ELR (cell line): Measurements from ENCODE around the gene MSS51.
"Not testable (repeated sequence)": the region's sequence is repeated elsewhere in the genome, so short reads cannot be mapped to it uniquely, and the experiment has no call there.

ENCODE experiments used
- DNase-seq: peaks from one replicate; pipeline ENCODE4 v3.0.0-alpha.2; 2015; ENCODE audit warnings: low read depth

Gene MSS51

GRCh38 chr10:73414230-73414945 is 19.0 kb downstream of the MSS51 start:
- no peak for DNase-seq

- peak; percentile 89 for DNase-seq
Observed at GRCh38 chr10:73413528-73414229, 19.7 kb downstream of the MSS51 start, which contains the start of gene ANXA7. Gene ANXA7, minus strand, starts transcription at chr10:73414058. Its CDS starts 13,202 bp downstream, at chr10:73400856.

GRCh38 chr10:73413108-73413527 is 20.2 kb downstream of the MSS51 start:
- peak; percentile 62 for DNase-seq

GRCh38 chr10:73410897-73411296 is 22.5 kb downstream of the MSS51 start:
- no peak for DNase-seq

GRCh38 chr10:73408978-73409521 is 24.3 kb downstream of the MSS51 start:
- DNase-seq: no peak

- peak; percentile 55 for DNase-seq
Observed at GRCh38 chr10:73408061-73408460, 25.3 kb downstream of the MSS51 start.

GRCh38 chr10:73407495-73407894 is 25.9 kb downstream of the MSS51 start:
- DNase-seq: no peak

- DNase-seq: no peak
Observed at GRCh38 chr10:73406846-73407245, 26.5 kb downstream of the MSS51 start.

- no peak for DNase-seq
Observed at GRCh38 chr10:73405556-73405955, 27.8 kb downstream of the MSS51 start.

- no peak for DNase-seq
Observed at GRCh38 chr10:73404690-73405089, 28.7 kb downstream of the MSS51 start.

GRCh38 chr10:73401636-73402035 is 31.7 kb downstream of the MSS51 start:
- no peak for DNase-seq

- DNase-seq: no peak
Observed at GRCh38 chr10:73399063-73399462, 34.3 kb downstream of the MSS51 start.

- no peak for DNase-seq
Observed at GRCh38 chr10:73398024-73398423, 35.3 kb downstream of the MSS51 start.

- DNase-seq: not testable (repeated sequence)
Observed at GRCh38 chr10:73394325-73394724, 39.0 kb downstream of the MSS51 start.

- DNase-seq: no peak
Observed at GRCh38 chr10:73388228-73388627, 45.1 kb downstream of the MSS51 start.

GRCh38 chr10:73386583-73386982 is 46.8 kb downstream of the MSS51 start:
- DNase-seq: no peak

- DNase-seq: no peak
Observed at GRCh38 chr10:73379064-73379748, 54.2 kb downstream of the MSS51 start.

GRCh38 chr10:73376679-73377078 is 56.7 kb downstream of the MSS51 start:
- no peak for DNase-seq
